HepG2 (cell line): ENCODE data around the gene MBD3L5. TPM values are rescaled to one million over a fixed set of nuclear protein-coding genes. Genes with fewer than 3 reads are reported as not detected.

Experiments used
- ATAC-seq: fragments of 200-7000 bp; cut with Tn5 transposase; 3 replicates; pipeline ENCODE4 v1.9.1; 2020; ENCODE audit warnings: mild to moderate bottlenecking, moderate library complexity
- BruUV-seq: library from RNA; stranded (reverse); fragments of 400-500 nt; replicated peaks from 2 replicates; lab custom pipeline; 2021; lab: Mats Ljungman, UMichigan
- CTCF ChIA-PET: fragments of 300-600 bp; formaldehyde crosslinking; extraction: SDS; loops from one replicate; lab custom pipeline; 2021; ENCODE audit warnings: low total read pairs, inconsistent platforms, low intra/inter-chr PET ratio; lab: Yijun Ruan, JAX
- POLR2A ChIA-PET: fragments of 350-600 bp; sonication (Branson Sonifier 250); formaldehyde crosslinking; loops from one replicate; lab custom pipeline; 2020; ENCODE audit warnings: antibody characterized with exemption, inconsistent platforms; lab: Yijun Ruan, JAX
- DNase-seq: peaks from one replicate; pipeline ENCODE4 v3.0.0-alpha.2; 2015; ENCODE audit warnings: low spot score
- FAIRE-seq: peaks from 3 replicates; lab custom pipeline; 2011; peaks lifted over from hg19 to GRCh38; lab: Jason Lieb, UNC
- H2AFZ ChIP-seq: one replicate; pipeline ENCODE4 v1.6.1; 2011; ENCODE audit warnings: low read length, inconsistent platforms
- H3K27ac ChIP-seq: fragments of 300-600 bp; 3 replicates; pipeline ENCODE4 v1.8.0; 2011; ENCODE audit warnings: mixed run types, mild to moderate bottlenecking, mixed read lengths, low read length, inconsistent platforms; ENCODE audit not compliant: insufficient read depth; ENCODE audit errors: extremely low read length
- H3K27me3 ChIP-seq, 2 experiments: fragments of 200-600 bp in 1 of 2; 2 replicates in 1 of 2; 3 replicates in 1 of 2; pipeline versions ENCODE4 v1.6.0 to v1.8.0; 2011; ENCODE audit warnings: low read length in 2 of 2, mild to moderate bottlenecking in 2 of 2, moderate library complexity in 2 of 2, inconsistent platforms in 1 of 2; ENCODE audit not compliant: insufficient read depth in 2 of 2, control insufficient read depth in 1 of 2
- H3K36me3 ChIP-seq, 2 experiments: fragments of 200-600 bp in 1 of 2; replicated peaks in 1 of 2; 2 replicates in 1 of 2; 3 replicates in 1 of 2; pipeline versions ENCODE4 v1.5.1 to v1.8.0; 2011; ENCODE audit warnings: low read length in 2 of 2, inconsistent platforms in 1 of 2; ENCODE audit not compliant: insufficient read depth in 2 of 2, control insufficient read depth in 1 of 2
- H3K4me1 ChIP-seq: 2 replicates; pipeline ENCODE4 v1.5.1; 2012; ENCODE audit warnings: low read length, inconsistent platforms; ENCODE audit not compliant: insufficient read depth
- H3K4me2 ChIP-seq: 2 replicates; pipeline ENCODE4 v1.6.0; 2011; ENCODE audit warnings: low read depth, low read length, inconsistent platforms
- H3K4me3 ChIP-seq, 3 experiments: fragments of 200-600 bp in 1 of 3; sonication (generic), shearing (Covaris generic) in 1 of 3; replicated peaks in 1 of 3; 2 replicates each; pipeline ENCODE4 v1.5.1; 2011 to 2016; ENCODE audit warnings: low read length in 3 of 3, inconsistent platforms in 2 of 3, low read depth in 2 of 3, mild to moderate bottlenecking in 2 of 3, control low read depth in 1 of 3, mixed read lengths in 1 of 3; ENCODE audit not compliant: insufficient read depth in 1 of 3
- H3K79me2 ChIP-seq: one replicate; pipeline ENCODE4 v1.6.1; 2011; ENCODE audit warnings: low read length, inconsistent platforms; ENCODE audit not compliant: insufficient read depth
- H3K9ac ChIP-seq: 2 replicates; pipeline ENCODE4 v1.6.0; 2011; ENCODE audit warnings: mild to moderate bottlenecking, low read depth, low read length, inconsistent platforms; ENCODE audit not compliant: insufficient read depth
- H3K9me3 ChIP-seq: 2 replicates; pipeline ENCODE4 v1.5.1; 2012; ENCODE audit warnings: mild to moderate bottlenecking, low read length
- H4K20me1 ChIP-seq: 2 replicates; pipeline ENCODE4 v1.6.0; 2011; ENCODE audit warnings: inconsistent platforms, mild to moderate bottlenecking, low read length, moderate library complexity; ENCODE audit not compliant: insufficient read depth
- AGO2 ChIP-seq: fragments of 200-400 bp; formaldehyde crosslinking; optimal IDR thresholded peaks from 2 replicates; pipeline ENCODE3; 2017; ENCODE audit warnings: mild to moderate bottlenecking, low read depth, low read length, moderate library complexity
- CBFB ChIP-seq: sonication (generic); formaldehyde crosslinking; IDR thresholded peaks from 2 replicates; pipeline ENCODE4 v1.4.0; 2020; ENCODE audit warnings: missing genetic modification reagents
- IKZF5 ChIP-seq: IDR thresholded peaks from 2 replicates; pipeline ENCODE4 v1.6.1; 2018; ENCODE audit warnings: missing genetic modification reagents, mild to moderate bottlenecking, missing compliant biosample characterization
- KDM5A ChIP-seq: fragments of 200-600 bp; sonication (generic); IDR thresholded peaks from 2 replicates; pipeline ENCODE4 v1.7.0; 2018; ENCODE audit warnings: antibody characterized with exemption, mild to moderate bottlenecking, low read length, borderline replicate concordance
- RBFOX2 ChIP-seq: fragments of 200-400 bp; formaldehyde crosslinking; IDR thresholded peaks from 2 replicates; pipeline ENCODE4 v1.6.1; 2017; ENCODE audit warnings: low read depth, mild to moderate bottlenecking, low read length
- WGBS: methylation state at CpG from one replicate; pipeline ENCODE4 v1.1.6; 2017; ENCODE audit warnings: low lambda C conversion rate; 5-methylcytosine and 5-hydroxymethylcytosine counted together
- in situ Hi-C: cut with HindIII; loops from 2 replicates; pipeline ENCODE4 v1.10.0; 2017; ENCODE audit warnings: low pct_unique_long_range_greater_than_20kb; ENCODE audit not compliant: extremely low pct_ligation_motif_present
- intact Hi-C: fragments of 100-400 bp; cut with micrococcal nuclease; formaldehyde crosslinking; loops from one replicate; pipeline ENCODE4 v1.10.0; 2022; ENCODE audit not compliant: unreplicated experiment
- polyA plus RNA-seq, 8 experiments: library from polyadenylated mRNA; depleted of rRNA in 3 of 8; stranded (reverse) in 7 of 8; unstranded in 1 of 8; fragments of >200 nt; fragmentation: Illumina TruSeq in 4 of 8; extraction: Trizol in 4 of 8; gene quantifications; 2 replicates each; pipeline versions ENCODE4 v1.2.1 to v1.2.3, GENCODE V29; 2011 to 2016; ENCODE audit warnings: low read depth in 4 of 8, missing spikeins in 1 of 8, mixed read lengths in 1 of 8; ENCODE audit not compliant: insufficient read depth in 1 of 8
- total RNA-seq, 5 experiments: library from RNA; depleted of rRNA; stranded (reverse); fragments of >200 nt; fragmentation: Illumina TruSeq; extraction: Trizol; gene quantifications; 2 replicates each; pipeline ENCODE4 v1.2.3, GENCODE V29; 2016; ENCODE audit warnings: low read depth in 1 of 5
- TF ChIP-seq, protein P1 (sequence below): sonication (generic); formaldehyde crosslinking; IDR thresholded peaks from 2 replicates; pipeline ENCODE4 v1.8.1; 2023; ENCODE audit warnings: mild to moderate bottlenecking, moderate library complexity, missing genetic modification reagents
- TF ChIP-seq, protein P2 (sequence below): sonication (generic); formaldehyde crosslinking; IDR thresholded peaks from 2 replicates; pipeline ENCODE4 v1.8.1; 2023; ENCODE audit warnings: mild to moderate bottlenecking, missing genetic modification reagents

MBD3L5 gene
- total and polyA plus RNA-seq, 2 of the 13 experiments (the other 11 are each of a cell fraction or from before 2014, with no cell fraction given) = not detected

GRCh38 chr19:7074705-7075282, 44.4 kb downstream of the MBD3L5 start:
- Histone ChIP-seq H2AFZ (no peak overlapping the region), H3K4me3 (no peak overlapping the region), H3K36me3 (peaks cover 13 to 66% of the 10 kb centered on the region in 2 experiments), H3K4me2 (no peak overlapping the region), H4K20me1 (no peaks in the 10 kb centered on the region), H3K27ac (no peak overlapping the region), H3K9ac (no peak overlapping the region), H3K4me1 (peaks cover 8% of the 10 kb centered on the region), H3K27me3 (no peaks in the 10 kb centered on the region; a peak in 1 of 5 replicates), H3K9me3 (peaks cover 21% of the 10 kb centered on the region), H3K79me2 (peaks cover 11% of the 10 kb centered on the region)
- intact Hi-C loops (no loop called here), in situ Hi-C loops (no loop called here)
- ATAC-seq (no peak), DNase-seq (no peak), FAIRE-seq (no peak)
- POLR2A ChIA-PET = no interaction called here
- no TSS peak for BruUV-seq
- CTCF ChIA-PET = no interaction called here
- 97% methylated on average over 24 of the region's 29 CpGs for WGBS
- peak; percentile 50 for TF ChIP-seq AGO2
- peak; percentile 58; the same call in 1 of the 2 replicates for TF ChIP-seq RBFOX2
- no peak for TF ChIP-seq KDM5A

DNA sequence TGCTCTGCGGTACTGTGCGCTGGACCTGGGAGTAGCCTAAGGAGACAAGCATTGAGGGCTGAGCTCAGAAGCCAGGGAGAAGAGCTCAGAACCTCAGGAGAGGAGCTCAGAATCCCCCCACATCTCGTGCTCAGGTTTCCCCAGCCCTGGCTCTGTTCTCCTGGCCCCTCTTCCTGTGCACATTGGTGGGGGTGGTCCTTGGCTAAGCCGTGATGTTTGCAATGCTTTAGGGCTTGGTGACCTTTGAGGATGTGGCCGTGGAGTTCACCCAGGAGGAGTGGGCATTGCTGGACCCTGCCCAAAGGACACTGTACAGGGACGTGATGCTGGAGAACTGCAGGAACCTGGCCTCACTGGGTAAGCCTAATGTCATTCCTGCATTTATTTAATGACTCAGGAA, 45.8 kb downstream of the MBD3L5 start:
- no peaks in the 10 kb centered on the region for H3K27me3 ChIP-seq
- H3K9ac ChIP-seq = no peak overlapping the region
- POLR2A ChIA-PET = interaction anchor here (0.7 kb wide), 1 partner anchor 318 kb away, joined by 3 read pairs; no protein-coding TSS in a partner anchor
- CTCF ChIA-PET = no interaction called here
- no peak overlapping the region for H3K4me3 ChIP-seq
- no peak for ATAC-seq
- no peak overlapping the region for H2AFZ ChIP-seq
- no peak for DNase-seq
- in situ Hi-C loops = no loop called here
- FAIRE-seq = no peak
- no peaks in the 10 kb centered on the region for H3K79me2 ChIP-seq
- no peak overlapping the region for H3K4me2 ChIP-seq
- TF ChIP-seq IKZF5 (CRISPR knock-in tag) = no peak
- TF ChIP-seq, protein P1, sequence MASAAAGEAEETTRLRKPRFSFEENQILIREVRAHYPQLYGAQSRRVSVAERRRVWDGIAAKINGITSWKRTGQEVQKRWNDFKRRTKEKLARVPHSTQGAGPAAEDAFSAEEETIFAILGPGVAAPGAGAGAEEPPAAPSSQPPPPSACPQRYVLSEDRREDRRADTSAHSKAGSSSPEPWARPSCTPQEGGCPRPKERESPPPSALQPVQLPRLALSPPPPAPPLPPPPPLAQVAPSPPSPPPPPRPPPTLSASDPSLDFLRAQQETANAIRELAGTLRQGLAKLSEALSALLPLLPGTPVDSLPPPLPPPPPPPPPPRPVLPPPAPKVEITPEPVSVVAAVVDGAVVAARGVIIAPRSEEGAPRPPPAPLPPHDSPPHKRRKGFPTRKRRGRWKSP (CRISPR knock-in tag) = no peak
- no peak for TF ChIP-seq CBFB (CRISPR knock-in tag)
- TF ChIP-seq, protein P2, sequence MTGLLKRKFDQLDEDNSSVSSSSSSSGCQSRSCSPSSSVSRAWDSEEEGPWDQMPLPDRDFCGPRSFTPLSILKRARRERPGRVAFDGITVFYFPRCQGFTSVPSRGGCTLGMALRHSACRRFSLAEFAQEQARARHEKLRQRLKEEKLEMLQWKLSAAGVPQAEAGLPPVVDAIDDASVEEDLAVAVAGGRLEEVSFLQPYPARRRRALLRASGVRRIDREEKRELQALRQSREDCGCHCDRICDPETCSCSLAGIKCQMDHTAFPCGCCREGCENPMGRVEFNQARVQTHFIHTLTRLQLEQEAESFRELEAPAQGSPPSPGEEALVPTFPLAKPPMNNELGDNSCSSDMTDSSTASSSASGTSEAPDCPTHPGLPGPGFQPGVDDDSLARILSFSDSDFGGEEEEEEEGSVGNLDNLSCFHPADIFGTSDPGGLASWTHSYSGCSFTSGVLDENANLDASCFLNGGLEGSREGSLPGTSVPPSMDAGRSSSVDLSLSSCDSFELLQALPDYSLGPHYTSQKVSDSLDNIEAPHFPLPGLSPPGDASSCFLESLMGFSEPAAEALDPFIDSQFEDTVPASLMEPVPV (CRISPR knock-in tag) = no peak
- TF ChIP-seq, all 625 proteins: peak for 0
- no peaks in the 10 kb centered on the region; the same call in 1 of the 2 replicates for H3K4me1 ChIP-seq
- no peaks in the 10 kb centered on the region for H4K20me1 ChIP-seq
- H3K36me3 ChIP-seq = peaks cover 18 to 75% of the 10 kb centered on the region in 2 experiments
- H3K27ac ChIP-seq = no peak overlapping the region
- intact Hi-C loops = no loop called here
- peaks cover 34% of the 10 kb centered on the region for H3K9me3 ChIP-seq
- no TSS peak for BruUV-seq
- WGBS = 92% methylated on average over 6 of the region's 6 CpGs
